HG03135 (cell line): ENCODE results near the gene LILRB2.
"Not testable (repeated sequence)": the region's sequence is repeated elsewhere in the genome, so short reads cannot be mapped to it uniquely, and the experiment has no call there.

ENCODE experiments used
- ATAC-seq: cut with Tn5 transposase; IDR thresholded peaks from one replicate; pipeline ENCODE4 v1.9.1; 2021; ENCODE audit warnings: mild to moderate bottlenecking, moderate library complexity; ENCODE audit not compliant: unreplicated experiment

The LILRB2 gene

DNA sequence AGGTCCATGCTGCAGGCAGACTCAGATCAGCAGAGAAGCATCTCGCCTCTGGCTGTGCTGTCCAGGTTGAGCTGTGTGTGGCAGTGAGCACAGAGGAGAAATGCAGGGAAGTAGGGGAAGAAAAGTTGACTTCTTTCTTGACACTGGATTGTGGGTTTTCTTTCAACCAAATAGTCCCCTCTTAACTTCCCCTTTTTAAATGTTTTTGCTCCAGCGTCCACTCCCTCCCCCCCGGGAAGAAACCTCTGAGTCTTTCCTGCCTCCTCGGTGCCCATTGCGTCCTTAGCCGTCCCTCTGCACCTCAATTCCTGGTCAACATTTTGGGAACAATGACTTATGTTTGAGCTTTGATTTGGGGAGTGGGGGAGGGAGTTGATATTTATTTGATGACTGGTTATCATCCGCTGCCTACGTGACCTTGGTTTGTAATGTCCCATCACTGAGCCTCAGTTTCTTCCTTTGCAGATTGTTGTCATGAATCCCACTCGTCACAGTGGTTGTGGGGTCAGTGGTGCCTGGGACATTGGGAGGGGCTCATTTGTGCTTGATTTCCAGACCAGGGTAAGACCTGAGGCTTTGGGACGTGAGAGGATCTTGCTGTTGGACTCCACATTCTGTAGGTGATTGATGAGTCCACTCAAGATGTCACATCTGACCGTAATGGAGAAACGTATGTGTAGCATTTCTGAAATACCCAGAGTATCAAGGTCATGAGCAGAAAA lies at the start of gene LILRB2:
Gene LILRB2, minus strand, starts transcription at position 104 of the 722 bp plus-strand sequence. CDS start 614 bp downstream, outside the sequence.
- no peak for ATAC-seq

GRCh38 chr19:54329476-54330165 lies 48.7 kb upstream of the LILRB2 start:
- ATAC-seq = no peak

- not testable (repeated sequence) for ATAC-seq
Measured at GRCh38 chr19:54328781-54329180, 47.9 kb upstream of the LILRB2 start.

- no peak for ATAC-seq
Measured at GRCh38 chr19:54325631-54326030, 44.7 kb upstream of the LILRB2 start.

- ATAC-seq = no peak
Measured at GRCh38 chr19:54325194-54325621, 44.3 kb upstream of the LILRB2 start.

DNA sequence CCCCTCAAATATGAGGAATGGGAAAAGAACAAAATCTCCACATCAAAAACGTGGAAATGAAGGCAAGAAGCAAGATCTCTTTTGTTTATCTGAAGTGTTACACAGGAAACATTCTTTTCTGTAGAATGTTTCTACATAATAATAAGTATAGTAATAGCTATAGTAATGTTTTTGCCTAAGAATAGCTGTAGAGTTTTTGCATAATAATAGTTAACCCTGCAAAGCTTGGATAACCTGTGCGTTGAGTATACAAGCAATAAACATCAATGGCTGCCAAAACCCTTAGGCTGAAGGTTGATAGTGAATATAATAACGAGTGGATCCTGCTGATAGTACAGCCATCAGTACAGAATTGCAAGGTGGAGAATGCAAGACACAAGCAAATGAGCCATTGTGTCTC lies 43.2 kb upstream of the LILRB2 start:
- ATAC-seq = no peak

- ATAC-seq = not testable (repeated sequence)
Measured at GRCh38 chr19:54322934-54323333, 42.0 kb upstream of the LILRB2 start.

GRCh38 chr19:54322295-54322694 lies 41.4 kb upstream of the LILRB2 start:
- ATAC-seq = not testable (repeated sequence)

DNA sequence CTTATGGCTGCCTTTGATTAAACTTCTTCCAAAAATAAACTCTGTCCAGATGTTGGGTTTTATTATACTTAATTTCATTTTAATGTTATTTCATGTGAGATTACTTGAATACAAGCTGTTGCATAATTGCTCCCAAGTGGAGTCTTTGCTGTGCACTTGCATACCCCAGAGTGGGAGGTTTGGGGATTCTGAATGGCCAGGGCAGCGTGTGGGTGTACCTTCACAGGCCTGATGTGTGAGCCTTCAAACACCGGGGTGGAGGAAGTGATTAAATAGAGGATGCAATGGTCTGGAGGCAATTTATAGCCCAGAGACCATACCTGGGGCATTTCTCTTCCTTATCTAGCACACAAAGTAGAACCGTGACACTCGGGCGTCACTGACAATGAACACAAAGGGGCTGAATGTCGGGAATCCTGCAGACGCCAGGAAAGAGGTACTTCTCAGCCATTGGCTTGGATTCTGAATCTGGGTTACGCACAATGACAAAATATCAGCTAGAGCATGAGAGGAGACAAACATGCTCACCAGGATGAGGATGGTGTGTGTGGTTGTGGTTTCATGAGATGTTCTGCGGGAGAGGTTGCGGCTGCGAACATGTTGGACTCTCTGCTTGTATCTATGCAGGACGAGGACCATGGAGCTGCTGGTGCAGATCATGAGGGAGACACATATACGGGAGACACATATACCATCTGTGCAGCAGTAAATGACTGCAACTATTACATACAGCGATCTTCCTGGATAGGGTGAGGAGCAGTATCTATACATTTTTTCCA lies 39.2 kb upstream of the LILRB2 start:
- no peak for ATAC-seq

DNA sequence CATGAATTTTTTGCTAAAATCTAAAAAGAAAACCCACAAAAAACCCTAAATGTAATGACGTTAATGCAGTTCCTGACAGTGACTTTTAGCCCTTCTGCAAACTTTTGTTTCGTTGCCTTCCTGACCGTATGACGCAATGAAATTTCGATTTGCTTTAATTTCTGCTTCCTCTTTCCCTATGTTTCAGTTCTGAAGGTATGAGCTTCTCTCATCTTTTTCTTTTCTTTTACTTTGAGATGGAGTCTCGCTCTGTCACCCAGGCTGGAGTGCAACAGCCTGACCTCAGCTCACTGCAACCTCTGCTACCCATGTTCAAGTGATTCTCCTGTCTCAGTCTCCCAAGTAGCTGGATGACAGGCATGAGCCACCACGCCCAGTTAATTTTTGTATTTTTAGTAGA lies 38.1 kb upstream of the LILRB2 start:
- no peak for ATAC-seq

- no peak for ATAC-seq
Measured at GRCh38 chr19:54317965-54318240, 37.0 kb upstream of the LILRB2 start.

GRCh38 chr19:54317108-54317964 lies 36.4 kb upstream of the LILRB2 start:
- ATAC-seq = no peak

GRCh38 chr19:54316746-54317107 lies 35.8 kb upstream of the LILRB2 start:
- ATAC-seq = no peak

DNA sequence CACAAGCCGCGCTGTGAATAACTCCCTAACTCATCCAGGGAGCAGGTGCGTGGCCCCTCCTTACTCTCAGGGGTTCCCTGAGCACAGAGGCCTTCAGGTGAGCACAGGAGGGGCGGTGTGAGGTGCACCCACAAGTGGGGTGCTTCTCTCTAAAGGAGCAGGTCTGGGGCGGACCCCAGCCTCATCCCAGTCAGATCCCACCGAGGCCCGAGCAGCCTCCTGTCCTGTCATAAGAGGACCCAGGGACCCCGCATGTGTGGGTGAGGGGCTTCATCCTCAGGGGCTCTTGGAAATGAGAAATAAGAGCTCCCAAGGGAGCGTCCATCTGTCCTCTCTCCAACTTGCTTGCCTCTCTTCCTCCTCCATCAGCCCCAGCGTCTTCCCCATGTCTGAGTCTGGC lies 35.0 kb upstream of the LILRB2 start:
- ATAC-seq = no peak

DNA sequence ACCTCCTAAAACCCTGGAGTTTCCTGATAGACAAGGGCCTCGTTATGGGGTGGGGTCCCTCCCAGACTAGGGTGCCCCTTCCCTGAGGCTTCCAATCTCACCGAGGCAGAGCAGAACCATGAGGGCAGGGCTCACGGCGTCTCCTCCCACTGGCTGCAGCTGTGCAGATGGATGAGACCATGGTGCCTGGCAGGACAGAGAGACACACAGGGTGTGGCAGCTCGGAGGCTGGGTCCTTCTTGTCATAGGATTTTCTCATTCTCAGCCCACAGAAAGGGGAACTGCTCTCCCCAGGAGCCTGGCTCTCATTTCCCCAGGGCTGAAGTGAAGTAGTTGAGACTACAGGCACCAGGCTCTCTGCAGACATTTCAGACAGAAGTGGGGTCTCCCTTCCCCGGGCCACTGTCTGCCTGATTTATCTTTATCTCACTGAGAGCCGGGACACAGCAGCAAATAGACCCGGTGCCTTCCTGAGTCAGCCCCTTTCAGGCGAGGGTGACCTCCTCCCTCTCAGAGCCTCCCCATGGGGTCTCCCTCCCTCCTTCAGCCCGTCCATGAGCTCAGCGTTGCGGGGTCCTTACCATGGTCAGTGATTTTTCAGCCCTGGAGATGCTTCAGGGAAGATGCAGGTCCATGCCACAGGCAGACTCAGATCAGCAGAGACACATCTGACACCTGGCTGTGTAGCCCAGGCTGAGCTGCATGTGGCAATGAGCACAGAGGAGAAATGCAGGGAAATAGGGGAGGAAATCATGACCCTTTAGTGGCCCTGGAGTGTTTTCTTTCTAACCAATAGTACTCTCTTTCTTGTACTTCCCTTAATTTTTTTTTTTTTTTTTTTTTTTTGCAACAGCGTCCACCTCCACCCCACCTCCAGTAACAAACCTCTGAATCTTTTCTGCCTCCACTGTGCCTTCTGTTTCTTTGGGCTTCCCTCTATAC lies 31.8 kb upstream of the LILRB2 start, which contains the start of gene LILRA5:
Gene LILRA5, minus strand, starts transcription at position 731 of the 942 bp plus-strand sequence. Its CDS starts 147 bp downstream, at position 584.
- ATAC-seq = no peak

DNA sequence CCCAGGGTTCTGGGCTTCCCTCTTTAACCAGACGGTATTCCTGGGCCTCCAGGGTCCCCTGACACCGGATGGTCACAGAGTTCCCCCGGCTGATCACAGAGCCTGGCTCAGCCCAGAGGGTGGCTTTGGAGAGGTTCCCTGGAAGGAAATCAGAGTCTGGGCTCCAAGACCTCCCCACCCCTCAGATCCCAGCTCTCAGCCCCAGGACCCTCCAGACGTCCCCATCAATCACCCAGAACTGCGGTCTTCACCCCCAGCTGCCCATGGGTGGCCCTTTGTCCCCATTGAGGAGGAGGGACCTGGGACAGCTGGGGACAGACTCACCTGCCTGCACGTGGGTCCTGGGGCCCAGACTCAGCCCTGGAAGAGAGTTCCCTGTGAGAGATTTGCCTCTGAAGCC lies 31.1 kb upstream of the LILRB2 start:
- ATAC-seq = no peak

DNA sequence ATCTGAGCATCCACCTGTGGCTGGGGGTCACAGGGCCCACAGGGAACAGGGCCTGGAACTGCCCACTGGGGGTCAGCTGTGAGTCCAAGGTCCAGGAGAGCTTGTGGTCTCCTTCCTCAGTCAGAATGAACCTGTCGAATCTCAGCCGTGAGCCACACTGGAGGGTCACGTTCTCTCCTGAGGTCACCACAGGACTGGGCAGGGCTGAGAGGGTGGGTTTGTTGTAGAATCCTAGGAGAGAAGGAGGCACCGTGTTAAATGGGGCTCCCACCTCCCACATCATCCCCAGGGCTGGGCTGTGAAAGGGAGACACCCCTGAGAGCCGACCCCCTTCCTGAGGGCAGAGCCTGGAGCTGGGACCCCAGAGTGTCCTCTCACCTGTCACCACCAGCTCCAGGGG lies 30.6 kb upstream of the LILRB2 start:
- ATAC-seq = no peak

DNA sequence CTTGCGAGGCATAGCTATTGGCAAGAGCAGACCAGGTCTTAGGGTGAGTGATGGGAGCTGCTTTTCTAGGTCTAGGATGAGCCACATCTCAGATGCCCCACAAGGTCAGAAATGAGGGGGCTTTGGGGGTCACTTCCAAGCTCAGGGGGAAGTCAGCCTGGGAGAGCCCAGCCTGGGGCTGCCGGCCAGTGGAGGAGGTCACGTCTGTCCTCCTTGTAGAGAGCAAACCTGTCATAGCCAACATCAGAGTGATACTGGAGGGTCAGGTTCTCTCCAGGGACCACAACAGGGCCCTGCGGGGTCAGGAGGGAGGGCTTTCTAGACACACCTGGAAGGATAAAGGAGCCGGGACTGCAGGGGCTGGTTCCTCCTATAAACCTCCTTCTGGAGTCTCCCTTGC lies 29.6 kb upstream of the LILRB2 start:
- no peak for ATAC-seq

GRCh38 chr19:54309811-54310210 lies 28.9 kb upstream of the LILRB2 start:
- ATAC-seq = no peak
